Body of pancreas (tissue), 4 donors: ENCODE data around the gene MAN2A2.

Experiments used
- POLR2A ChIP-seq, 3 donors: fragments of 450-650 bp; IDR thresholded peaks; one replicate each; pipeline ENCODE4 v1.6.1; 2016; ENCODE audit warnings: antibody characterized with exemption in 3 of 3, mild to moderate bottlenecking in 2 of 3
- TF ChIP-seq, protein P1 (sequence below), 7 experiments: fragments of 450-650 bp in 4 of 7; fragments of 200-600 bp in 3 of 7; sonication (generic) in 3 of 7; IDR thresholded peaks; one replicate each; pipeline ENCODE4 v1.5.1; 2016 to 2019; ENCODE audit warnings: antibody characterized with exemption in 7 of 7

DNA sequence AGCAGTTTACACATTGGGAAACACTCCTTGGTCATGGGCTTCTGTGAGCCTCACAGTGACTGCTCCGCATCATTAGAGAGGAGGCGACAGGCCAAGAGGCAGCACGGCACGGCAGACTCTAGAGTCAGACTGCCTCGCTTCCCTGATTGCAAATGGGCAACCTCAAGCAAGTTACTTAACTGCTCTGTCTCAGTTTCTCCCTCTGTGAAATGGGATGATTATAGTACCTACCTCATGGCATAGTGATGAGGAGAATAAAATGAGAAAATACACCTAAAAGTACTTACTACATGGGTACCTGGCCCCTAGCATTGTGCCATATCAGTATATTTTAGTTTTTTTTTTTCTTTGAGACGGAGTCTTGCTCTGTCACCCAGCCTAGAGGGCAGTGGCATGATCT lies 47.6 kb downstream of the MAN2A2 start:
- TF ChIP-seq, protein P1, sequence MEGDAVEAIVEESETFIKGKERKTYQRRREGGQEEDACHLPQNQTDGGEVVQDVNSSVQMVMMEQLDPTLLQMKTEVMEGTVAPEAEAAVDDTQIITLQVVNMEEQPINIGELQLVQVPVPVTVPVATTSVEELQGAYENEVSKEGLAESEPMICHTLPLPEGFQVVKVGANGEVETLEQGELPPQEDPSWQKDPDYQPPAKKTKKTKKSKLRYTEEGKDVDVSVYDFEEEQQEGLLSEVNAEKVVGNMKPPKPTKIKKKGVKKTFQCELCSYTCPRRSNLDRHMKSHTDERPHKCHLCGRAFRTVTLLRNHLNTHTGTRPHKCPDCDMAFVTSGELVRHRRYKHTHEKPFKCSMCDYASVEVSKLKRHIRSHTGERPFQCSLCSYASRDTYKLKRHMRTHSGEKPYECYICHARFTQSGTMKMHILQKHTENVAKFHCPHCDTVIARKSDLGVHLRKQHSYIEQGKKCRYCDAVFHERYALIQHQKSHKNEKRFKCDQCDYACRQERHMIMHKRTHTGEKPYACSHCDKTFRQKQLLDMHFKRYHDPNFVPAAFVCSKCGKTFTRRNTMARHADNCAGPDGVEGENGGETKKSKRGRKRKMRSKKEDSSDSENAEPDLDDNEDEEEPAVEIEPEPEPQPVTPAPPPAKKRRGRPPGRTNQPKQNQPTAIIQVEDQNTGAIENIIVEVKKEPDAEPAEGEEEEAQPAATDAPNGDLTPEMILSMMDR (IDR thresholded peaks at IDR 0.05) = no peak
- TF ChIP-seq POLR2A (IDR thresholded peaks at IDR 0.05) = no peak
